Liver (tissue), 9 donors: ENCODE data around the gene WDR81. TPM values are rescaled to one million over a fixed set of nuclear protein-coding genes. Genes with fewer than 3 reads are reported as not detected.

Source experiments
- DNase-seq: peaks from one replicate; pipeline ENCODE4 v3.0.0-alpha.2; 2017; ENCODE audit warnings: low spot score
- H3K27ac ChIP-seq, 2 donors: one replicate each; pipeline ENCODE4 v1.7.0; 2013; ENCODE audit warnings: inconsistent platforms in 2 of 2, low read length in 2 of 2, control low read depth in 1 of 2, low read depth in 1 of 2, mild to moderate bottlenecking in 1 of 2
- H3K27me3 ChIP-seq, 4 donors: one replicate each; pipeline versions ENCODE4 v1.6.1 to v1.7.0; 2013; ENCODE audit warnings: low read length in 3 of 4, inconsistent platforms in 1 of 4, mild to moderate bottlenecking in 1 of 4, moderate library complexity in 1 of 4; ENCODE audit not compliant: control insufficient read depth in 4 of 4, insufficient read depth in 4 of 4
- H3K36me3 ChIP-seq, 4 donors: one replicate each; pipeline versions ENCODE4 v1.6.1 to v1.7.0; 2013; ENCODE audit warnings: low read length in 3 of 4, mild to moderate bottlenecking in 3 of 4, low read depth in 1 of 4, moderate library complexity in 1 of 4; ENCODE audit not compliant: control insufficient read depth in 4 of 4, insufficient read depth in 3 of 4
- H3K4me1 ChIP-seq, 4 donors: one replicate each; pipeline versions ENCODE4 v1.6.1 to v1.7.0; 2013; ENCODE audit warnings: low read length in 3 of 4, mild to moderate bottlenecking in 3 of 4, moderate library complexity in 1 of 4; ENCODE audit not compliant: control insufficient read depth in 4 of 4, insufficient read depth in 4 of 4
- H3K4me3 ChIP-seq, 3 donors: one replicate each; pipeline versions ENCODE4 v1.6.1 to v1.7.0; 2013; ENCODE audit warnings: low read length in 3 of 3, control low read depth in 1 of 3, low read depth in 1 of 3, mild to moderate bottlenecking in 1 of 3
- H3K9ac ChIP-seq, 2 donors: one replicate each; pipeline ENCODE4 v1.7.0; 2013; ENCODE audit warnings: low read length in 2 of 2, mild to moderate bottlenecking in 2 of 2, moderate library complexity in 2 of 2, control low read depth in 1 of 2, low read depth in 1 of 2
- H3K9me3 ChIP-seq, 4 donors: one replicate each; pipeline versions ENCODE4 v1.6.1 to v1.7.0; 2013; ENCODE audit warnings: low read length in 3 of 4; ENCODE audit not compliant: control insufficient read depth in 4 of 4
- EGR1 ChIP-seq, 2 donors: IDR thresholded peaks; 2 replicates each; pipeline ENCODE4 v1.6.1; 2016 to 2018; ENCODE audit warnings: antibody characterized with exemption in 2 of 2, low read depth in 2 of 2
- FOXA2 ChIP-seq: IDR thresholded peaks from 2 replicates; pipeline ENCODE4 v1.6.1; 2016; ENCODE audit warnings: antibody characterized with exemption
- GABPA ChIP-seq, 2 donors: IDR thresholded peaks in 1 of 2; conservative IDR thresholded peaks in 1 of 2; 2 replicates each; pipeline ENCODE4 v1.6.1; 2016; ENCODE audit warnings: antibody characterized with exemption in 2 of 2, mild to moderate bottlenecking in 1 of 2, moderate library complexity in 1 of 2
- HNF4A ChIP-seq, 2 donors: conservative IDR thresholded peaks; 2 replicates each; pipeline ENCODE4 v1.6.1; 2016; ENCODE audit warnings: antibody characterized with exemption in 2 of 2, mild to moderate bottlenecking in 2 of 2
- HNF4G ChIP-seq: IDR thresholded peaks from 2 replicates; pipeline ENCODE4 v1.6.1; 2016; ENCODE audit warnings: antibody characterized with exemption
- JUND ChIP-seq, 2 donors: IDR thresholded peaks; 2 replicates each; pipeline ENCODE4 v1.6.1; 2016; ENCODE audit warnings: antibody characterized with exemption in 2 of 2
- NR2F2 ChIP-seq: IDR thresholded peaks from 2 replicates; pipeline ENCODE4 v1.6.1; 2016; ENCODE audit warnings: antibody characterized with exemption
- RAD21 ChIP-seq, 2 donors: IDR thresholded peaks; 2 replicates each; pipeline ENCODE4 v1.6.1; 2016; ENCODE audit warnings: antibody characterized with exemption in 2 of 2, mild to moderate bottlenecking in 2 of 2
- RXRA ChIP-seq, 2 donors: IDR thresholded peaks; 2 replicates each; pipeline ENCODE4 v1.6.1; 2017 to 2018; ENCODE audit warnings: antibody characterized with exemption in 2 of 2, mild to moderate bottlenecking in 1 of 2
- SP1 ChIP-seq: IDR thresholded peaks from 2 replicates; pipeline ENCODE4 v1.6.1; 2018; ENCODE audit warnings: antibody characterized with exemption, mild to moderate bottlenecking
- TAF1 ChIP-seq: conservative IDR thresholded peaks from 2 replicates; pipeline ENCODE4 v1.6.1; 2016; ENCODE audit warnings: antibody characterized with exemption, mild to moderate bottlenecking
- YY1 ChIP-seq: IDR thresholded peaks from 2 replicates; pipeline ENCODE4 v1.6.1; 2016; ENCODE audit warnings: antibody characterized with exemption, mild to moderate bottlenecking
- WGBS: extraction: QIAGEN DNeasy Blood & Tissue Kit; methylation state at CpG from one replicate; pipeline ENCODE4 v1.1.7; 2013; 5-methylcytosine and 5-hydroxymethylcytosine counted together
- polyA plus RNA-seq, 2 donors: library from polyadenylated mRNA; stranded (reverse) in 1 of 2; unstranded in 1 of 2; fragments of 200-250 nt in 1 of 2; fragments of >200 nt in 1 of 2; fragmentation: Nextera tagmentation in 1 of 2; extraction: Ambion mirVana in 1 of 2; gene quantifications; one replicate each; pipeline versions ENCODE4 v1.2.1 to v1.2.3, GENCODE V29; 2013 to 2015
- total RNA-seq, 2 donors: library from RNA; depleted of rRNA; stranded (reverse); fragments of >200 nt; gene quantifications; one replicate each; pipeline ENCODE4 v1.2.3, GENCODE V29; 2014
- TF ChIP-seq, protein P1 (sequence below): fragments of 150-350 bp; IDR thresholded peaks from 2 replicates; pipeline ENCODE4 v1.5.1; 2017; ENCODE audit warnings: improper control_type of control experiment, low read depth, low read length; ENCODE audit not compliant: missing input control
- TF ChIP-seq, protein P2 (sequence below): IDR thresholded peaks from 2 replicates; pipeline ENCODE4 v1.6.1; 2016; ENCODE audit warnings: antibody characterized with exemption
- TF ChIP-seq, protein P3 (sequence below): IDR thresholded peaks from 2 replicates; pipeline ENCODE4 v1.6.1; 2016; ENCODE audit warnings: antibody characterized with exemption, mild to moderate bottlenecking
- TF ChIP-seq, protein P4 (sequence below): IDR thresholded peaks from 2 replicates; pipeline ENCODE4 v1.6.1; 2016; ENCODE audit warnings: antibody characterized with exemption
- donor health status: healthy.
- donor health status: healthy.
- donor health status: healthy.
- donor health status: healthy.
- donor health status: healthy.

The WDR81 gene
- total and polyA plus RNA-seq, 4 donors: 12.3 to 41.8 (median 33.0) TPM

DNA sequence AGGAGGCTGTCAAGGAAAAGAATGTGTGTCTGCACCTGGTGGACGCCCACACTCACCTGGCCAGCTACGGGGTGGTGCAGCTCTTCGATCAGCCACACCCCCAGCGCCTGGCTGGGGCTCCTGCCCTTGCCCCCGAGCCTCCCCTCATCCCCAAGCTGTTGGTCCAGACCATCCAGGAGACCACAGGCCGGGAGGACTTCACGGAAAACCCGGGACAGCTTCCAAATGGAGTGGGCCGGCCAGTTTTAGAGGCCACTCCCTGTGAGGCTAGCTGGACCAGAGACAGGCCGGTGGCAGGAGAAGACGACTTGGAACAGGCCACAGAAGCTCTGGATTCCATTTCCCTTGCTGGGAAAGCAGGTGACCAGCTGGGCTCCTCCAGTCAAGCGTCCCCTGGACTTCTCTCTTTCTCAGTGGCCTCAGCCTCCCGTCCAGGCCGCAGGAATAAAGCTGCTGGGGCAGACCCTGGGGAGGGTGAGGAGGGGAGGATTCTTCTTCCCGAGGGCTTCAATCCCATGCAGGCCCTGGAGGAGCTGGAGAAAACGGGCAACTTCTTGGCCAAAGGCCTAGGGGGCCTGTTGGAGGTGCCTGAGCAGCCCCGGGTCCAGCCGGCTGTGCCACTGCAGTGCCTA lies 2.2 kb downstream of the WDR81 start:
- Histone ChIP-seq H3K36me3 (peaks cover 0 to 5% (median 2%) of the 10 kb centered on the region in 4 donors), H3K9ac (no peak overlapping the region)

DNA sequence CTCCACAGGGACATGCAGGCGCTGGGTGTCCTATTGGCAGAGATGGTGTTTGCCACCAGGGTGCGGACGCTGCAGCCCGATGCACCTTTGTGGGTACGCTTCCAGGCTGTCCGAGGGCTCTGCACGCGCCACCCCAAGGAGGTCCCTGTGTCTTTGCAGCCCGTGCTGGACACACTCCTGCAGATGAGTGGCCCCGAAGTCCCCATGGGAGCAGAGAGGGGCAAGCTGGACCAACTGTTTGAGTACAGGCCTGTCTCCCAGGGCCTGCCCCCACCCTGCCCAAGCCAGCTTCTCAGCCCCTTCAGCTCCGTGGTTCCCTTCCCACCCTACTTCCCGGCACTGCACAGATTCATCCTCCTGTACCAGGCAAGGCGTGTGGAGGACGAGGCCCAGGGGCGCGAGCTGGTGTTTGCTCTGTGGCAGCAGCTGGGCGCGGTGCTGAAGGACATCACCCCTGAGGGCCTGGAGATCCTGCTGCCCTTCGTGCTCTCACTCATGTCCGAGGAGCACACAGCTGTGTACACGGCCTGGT lies 2.8 kb downstream of the WDR81 start:
- Histone ChIP-seq H3K27ac (no peak overlapping the region), H3K9me3 (no peaks in the 10 kb centered on the region), H3K4me1 (peaks cover 17 to 55% (median 33%) of the 10 kb centered on the region in 4 donors), H3K4me3 (no peak overlapping the region), H3K36me3 (peaks cover 0 to 5% (median 2%) of the 10 kb centered on the region in 4 donors), H3K9ac (no peak overlapping the region), H3K27me3 (no peaks in the 10 kb centered on the region)
- DNase-seq: no peak
- TF ChIP-seq HNF4G (no peak), YY1 (no peak), RXRA (IDR thresholded peaks at IDR 0.05) (no peak), HNF4A (conservative IDR thresholded peaks at IDR 0.05) (no peak), JUND (IDR thresholded peaks at IDR 0.05) (no peak)
- TF ChIP-seq, protein P1, sequence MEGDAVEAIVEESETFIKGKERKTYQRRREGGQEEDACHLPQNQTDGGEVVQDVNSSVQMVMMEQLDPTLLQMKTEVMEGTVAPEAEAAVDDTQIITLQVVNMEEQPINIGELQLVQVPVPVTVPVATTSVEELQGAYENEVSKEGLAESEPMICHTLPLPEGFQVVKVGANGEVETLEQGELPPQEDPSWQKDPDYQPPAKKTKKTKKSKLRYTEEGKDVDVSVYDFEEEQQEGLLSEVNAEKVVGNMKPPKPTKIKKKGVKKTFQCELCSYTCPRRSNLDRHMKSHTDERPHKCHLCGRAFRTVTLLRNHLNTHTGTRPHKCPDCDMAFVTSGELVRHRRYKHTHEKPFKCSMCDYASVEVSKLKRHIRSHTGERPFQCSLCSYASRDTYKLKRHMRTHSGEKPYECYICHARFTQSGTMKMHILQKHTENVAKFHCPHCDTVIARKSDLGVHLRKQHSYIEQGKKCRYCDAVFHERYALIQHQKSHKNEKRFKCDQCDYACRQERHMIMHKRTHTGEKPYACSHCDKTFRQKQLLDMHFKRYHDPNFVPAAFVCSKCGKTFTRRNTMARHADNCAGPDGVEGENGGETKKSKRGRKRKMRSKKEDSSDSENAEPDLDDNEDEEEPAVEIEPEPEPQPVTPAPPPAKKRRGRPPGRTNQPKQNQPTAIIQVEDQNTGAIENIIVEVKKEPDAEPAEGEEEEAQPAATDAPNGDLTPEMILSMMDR: peak; percentile 9
- WGBS: 69% methylated on average over 21 of the region's 21 CpGs

More for the DNA sequence above, 2.2 kb downstream of the WDR81 start:
- Histone ChIP-seq H3K9me3 (no peaks in the 10 kb centered on the region), H3K27ac (no peak overlapping the region), H3K4me1 (peaks cover 17 to 55% (median 33%) of the 10 kb centered on the region in 4 donors), H3K4me3 (no peak overlapping the region), H3K27me3 (no peaks in the 10 kb centered on the region)
- no peak for DNase-seq
- TF ChIP-seq EGR1 (IDR thresholded peaks at IDR 0.05; ENCODE audit: low read depth in 2 of 2) (no peak), RAD21 (IDR thresholded peaks at IDR 0.05) (no peak)
- TF ChIP-seq, protein P2, sequence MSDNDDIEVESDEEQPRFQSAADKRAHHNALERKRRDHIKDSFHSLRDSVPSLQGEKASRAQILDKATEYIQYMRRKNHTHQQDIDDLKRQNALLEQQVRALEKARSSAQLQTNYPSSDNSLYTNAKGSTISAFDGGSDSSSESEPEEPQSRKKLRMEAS: no peak
- WGBS: 71% methylated on average over 18 of the region's 18 CpGs

DNA sequence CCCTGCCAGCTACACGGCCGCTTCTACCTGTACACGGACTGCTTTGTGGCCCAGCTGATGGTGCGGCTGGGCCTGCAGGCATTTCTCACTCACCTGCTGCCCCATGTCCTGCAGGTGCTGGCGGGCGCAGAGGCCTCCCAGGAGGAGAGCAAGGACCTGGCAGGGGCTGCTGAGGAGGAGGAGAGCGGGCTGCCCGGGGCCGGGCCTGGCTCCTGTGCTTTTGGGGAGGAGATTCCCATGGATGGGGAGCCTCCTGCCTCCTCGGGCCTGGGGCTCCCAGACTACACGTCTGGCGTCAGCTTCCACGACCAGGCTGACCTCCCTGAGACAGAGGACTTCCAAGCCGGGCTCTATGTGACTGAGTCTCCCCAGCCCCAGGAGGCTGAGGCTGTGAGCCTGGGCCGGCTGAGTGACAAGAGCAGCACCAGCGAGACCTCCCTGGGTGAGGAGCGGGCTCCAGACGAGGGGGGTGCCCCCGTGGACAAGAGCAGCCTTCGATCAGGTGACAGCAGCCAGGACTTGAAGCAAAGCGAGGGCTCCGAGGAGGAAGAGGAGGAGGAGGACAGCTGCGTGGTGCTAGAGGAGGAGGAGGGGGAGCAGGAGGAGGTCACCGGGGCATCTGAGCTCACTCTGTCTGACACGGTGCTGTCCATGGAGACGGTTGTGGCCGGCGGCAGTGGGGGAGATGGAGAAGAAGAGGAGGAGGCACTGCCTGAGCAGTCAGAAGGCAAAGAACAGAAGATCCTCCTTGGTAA lies 3.5 kb downstream of the WDR81 start:
- no peaks in the 10 kb centered on the region for H3K27me3 ChIP-seq
- H3K4me3 ChIP-seq: no peak overlapping the region
- no peak overlapping the region for H3K27ac ChIP-seq
- H3K9me3 ChIP-seq: no peaks in the 10 kb centered on the region
- DNase-seq: peak; percentile 39
- WGBS: 90% methylated on average over 28 of the region's 28 CpGs
- TF ChIP-seq, protein P3, sequence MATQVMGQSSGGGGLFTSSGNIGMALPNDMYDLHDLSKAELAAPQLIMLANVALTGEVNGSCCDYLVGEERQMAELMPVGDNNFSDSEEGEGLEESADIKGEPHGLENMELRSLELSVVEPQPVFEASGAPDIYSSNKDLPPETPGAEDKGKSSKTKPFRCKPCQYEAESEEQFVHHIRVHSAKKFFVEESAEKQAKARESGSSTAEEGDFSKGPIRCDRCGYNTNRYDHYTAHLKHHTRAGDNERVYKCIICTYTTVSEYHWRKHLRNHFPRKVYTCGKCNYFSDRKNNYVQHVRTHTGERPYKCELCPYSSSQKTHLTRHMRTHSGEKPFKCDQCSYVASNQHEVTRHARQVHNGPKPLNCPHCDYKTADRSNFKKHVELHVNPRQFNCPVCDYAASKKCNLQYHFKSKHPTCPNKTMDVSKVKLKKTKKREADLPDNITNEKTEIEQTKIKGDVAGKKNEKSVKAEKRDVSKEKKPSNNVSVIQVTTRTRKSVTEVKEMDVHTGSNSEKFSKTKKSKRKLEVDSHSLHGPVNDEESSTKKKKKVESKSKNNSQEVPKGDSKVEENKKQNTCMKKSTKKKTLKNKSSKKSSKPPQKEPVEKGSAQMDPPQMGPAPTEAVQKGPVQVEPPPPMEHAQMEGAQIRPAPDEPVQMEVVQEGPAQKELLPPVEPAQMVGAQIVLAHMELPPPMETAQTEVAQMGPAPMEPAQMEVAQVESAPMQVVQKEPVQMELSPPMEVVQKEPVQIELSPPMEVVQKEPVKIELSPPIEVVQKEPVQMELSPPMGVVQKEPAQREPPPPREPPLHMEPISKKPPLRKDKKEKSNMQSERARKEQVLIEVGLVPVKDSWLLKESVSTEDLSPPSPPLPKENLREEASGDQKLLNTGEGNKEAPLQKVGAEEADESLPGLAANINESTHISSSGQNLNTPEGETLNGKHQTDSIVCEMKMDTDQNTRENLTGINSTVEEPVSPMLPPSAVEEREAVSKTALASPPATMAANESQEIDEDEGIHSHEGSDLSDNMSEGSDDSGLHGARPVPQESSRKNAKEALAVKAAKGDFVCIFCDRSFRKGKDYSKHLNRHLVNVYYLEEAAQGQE: no peak
- TF ChIP-seq JUND (IDR thresholded peaks at IDR 0.05): no peak
- no peak for TF ChIP-seq GABPA (IDR thresholded peaks at IDR 0.05 in 1 of 2, conservative IDR thresholded peaks at IDR 0.05 in 1 of 2)
- TF ChIP-seq YY1: no peak
- TF ChIP-seq SP1: no peak
- TF ChIP-seq HNF4A (conservative IDR thresholded peaks at IDR 0.05): no peak
- no peak for TF ChIP-seq HNF4G
- TF ChIP-seq, protein P4, sequence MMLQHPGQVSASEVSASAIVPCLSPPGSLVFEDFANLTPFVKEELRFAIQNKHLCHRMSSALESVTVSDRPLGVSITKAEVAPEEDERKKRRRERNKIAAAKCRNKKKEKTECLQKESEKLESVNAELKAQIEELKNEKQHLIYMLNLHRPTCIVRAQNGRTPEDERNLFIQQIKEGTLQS: no peak
- TF ChIP-seq, protein P1: no peak
- TF ChIP-seq FOXA2: no peak
- no peak for TF ChIP-seq RAD21 (IDR thresholded peaks at IDR 0.05)
- TF ChIP-seq EGR1 (IDR thresholded peaks at IDR 0.05; ENCODE audit: low read depth in 2 of 2): no peak
- TF ChIP-seq RXRA (IDR thresholded peaks at IDR 0.05): no peak
- no peak for TF ChIP-seq NR2F2
- no peak for TF ChIP-seq TAF1
- TF ChIP-seq, protein P2: no peak
- no peak overlapping the region for H3K9ac ChIP-seq
- peaks cover 2 to 5% (median 4%) of the 10 kb centered on the region in 4 donors for H3K36me3 ChIP-seq
- peaks cover 17 to 52% (median 32%) of the 10 kb centered on the region in 4 donors for H3K4me1 ChIP-seq
